Dermis microvascular lymphatic vessel endothelial cell (primary cell): ENCODE results near the gene ZNF516. TPM values are rescaled to one million over a fixed set of nuclear protein-coding genes. Genes with fewer than 3 reads are reported as not detected.
A peak's percentile ranks its signal among the peaks of the same experiment; 100 is the strongest.
"Not testable (repeated sequence)": the region's sequence is repeated elsewhere in the genome, so short reads cannot be mapped to it uniquely, and the experiment has no call there.

Experiments
- DNase-seq, 2 donors: peaks; one replicate each; pipeline versions ENCODE4 v3.0.0 to v3.0.0-alpha.2; 2010; ENCODE audit warnings: low read depth in 2 of 2
- total RNA-seq: library from RNA; depleted of rRNA; stranded (reverse); fragments of >200 nt; gene quantifications from 2 replicates; pipeline ENCODE4 v1.2.1, GENCODE V29; 2014

Gene ZNF516
- total RNA-seq, 1 donor from 2014 or later = 8.2 TPM

GRCh38 chr18:76490670-76491472, 4.2 kb downstream of the ZNF516 start:
- peak in 1 of 2 donors; percentile 22 for DNase-seq

GRCh38 chr18:76490033-76490432, 5.0 kb downstream of the ZNF516 start:
- no peak for DNase-seq

GRCh38 chr18:76489081-76489480, 6.0 kb downstream of the ZNF516 start:
- no peak for DNase-seq

GRCh38 chr18:76488190-76488589, 6.9 kb downstream of the ZNF516 start:
- DNase-seq = no peak

GRCh38 chr18:76487782-76488181, 7.3 kb downstream of the ZNF516 start:
- DNase-seq = no peak

GRCh38 chr18:76487070-76487469, 8.0 kb downstream of the ZNF516 start:
- no peak for DNase-seq

GRCh38 chr18:76486574-76486973, 8.5 kb downstream of the ZNF516 start:
- DNase-seq = no peak

GRCh38 chr18:76486038-76486437, 9.0 kb downstream of the ZNF516 start:
- no peak for DNase-seq

GRCh38 chr18:76484749-76485387, 10.2 kb downstream of the ZNF516 start:
- DNase-seq = no peak

- DNase-seq = no peak
Observed at GRCh38 chr18:76483780-76484179, 11.3 kb downstream of the ZNF516 start.

- DNase-seq = no peak
Observed at GRCh38 chr18:76482971-76483691, 11.9 kb downstream of the ZNF516 start.

- DNase-seq = no peak
Observed at GRCh38 chr18:76482267-76482666, 12.8 kb downstream of the ZNF516 start.

- no peak for DNase-seq
Observed at GRCh38 chr18:76480913-76481312, 14.1 kb downstream of the ZNF516 start.

GRCh38 chr18:76479351-76480238, 15.4 kb downstream of the ZNF516 start:
- no peak for DNase-seq

- DNase-seq = peak in 1 of 2 donors; percentile 81
Observed at GRCh38 chr18:76476665-76477561, 18.1 kb downstream of the ZNF516 start.

- no peak for DNase-seq
Observed at GRCh38 chr18:76475450-76476194, 19.4 kb downstream of the ZNF516 start.

GRCh38 chr18:76474824-76475223, 20.2 kb downstream of the ZNF516 start:
- no peak for DNase-seq

GRCh38 chr18:76473521-76473920, 21.5 kb downstream of the ZNF516 start:
- DNase-seq = not testable (repeated sequence)

GRCh38 chr18:76472829-76473228, 22.2 kb downstream of the ZNF516 start:
- DNase-seq = no peak

GRCh38 chr18:76471593-76471992, 23.4 kb downstream of the ZNF516 start:
- no peak for DNase-seq
